Measurements from ENCODE around the gene MAPK6.

DNA sequence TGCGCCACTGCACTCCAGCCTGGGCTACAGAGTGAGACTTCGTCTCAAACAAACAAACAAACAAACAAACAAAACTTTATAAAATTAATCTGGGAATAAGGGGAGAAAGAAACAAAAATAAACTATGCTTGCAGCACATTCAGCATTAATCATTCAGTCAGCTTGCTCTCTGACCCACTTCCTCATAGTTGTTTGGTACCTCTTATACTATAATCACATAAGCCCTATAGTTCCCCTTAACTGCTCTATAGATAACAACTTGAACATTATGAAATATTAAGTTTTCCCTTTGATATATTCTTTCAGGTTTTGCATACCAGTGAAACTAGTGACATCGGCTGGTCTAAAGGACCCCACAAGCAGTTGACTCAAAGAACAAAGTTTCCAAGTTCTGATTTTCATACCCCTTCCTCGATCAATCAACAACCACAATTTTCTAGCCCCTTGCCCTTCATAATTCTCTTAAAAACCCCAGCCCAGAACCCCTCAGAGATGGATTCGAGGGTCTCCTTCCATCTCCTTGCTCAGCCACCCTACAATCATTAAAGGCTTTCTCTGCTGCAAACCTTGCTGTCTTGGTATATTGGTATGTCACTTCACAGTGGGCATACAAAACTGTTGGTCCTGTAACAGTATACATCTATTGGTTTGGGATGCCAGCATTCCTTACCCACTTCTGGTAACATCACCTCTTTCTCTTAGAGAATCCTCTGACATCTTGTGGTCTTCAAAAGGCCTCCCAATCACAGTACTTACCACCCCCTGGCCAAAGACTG is 67.2 kb downstream of the MAPK6 start:
- TF ChIP-seq EP300 (conservative IDR thresholded peaks at IDR 0.05; ENCODE audit: poor library complexity, severe bottlenecking), result no peak
- no peak for TF ChIP-seq POLR2AphosphoS5 (IDR thresholded peaks at IDR 0.05)
- TF ChIP-seq RAD21 (conservative IDR thresholded peaks at IDR 0.05), result no peak
- TF ChIP-seq, protein P1, sequence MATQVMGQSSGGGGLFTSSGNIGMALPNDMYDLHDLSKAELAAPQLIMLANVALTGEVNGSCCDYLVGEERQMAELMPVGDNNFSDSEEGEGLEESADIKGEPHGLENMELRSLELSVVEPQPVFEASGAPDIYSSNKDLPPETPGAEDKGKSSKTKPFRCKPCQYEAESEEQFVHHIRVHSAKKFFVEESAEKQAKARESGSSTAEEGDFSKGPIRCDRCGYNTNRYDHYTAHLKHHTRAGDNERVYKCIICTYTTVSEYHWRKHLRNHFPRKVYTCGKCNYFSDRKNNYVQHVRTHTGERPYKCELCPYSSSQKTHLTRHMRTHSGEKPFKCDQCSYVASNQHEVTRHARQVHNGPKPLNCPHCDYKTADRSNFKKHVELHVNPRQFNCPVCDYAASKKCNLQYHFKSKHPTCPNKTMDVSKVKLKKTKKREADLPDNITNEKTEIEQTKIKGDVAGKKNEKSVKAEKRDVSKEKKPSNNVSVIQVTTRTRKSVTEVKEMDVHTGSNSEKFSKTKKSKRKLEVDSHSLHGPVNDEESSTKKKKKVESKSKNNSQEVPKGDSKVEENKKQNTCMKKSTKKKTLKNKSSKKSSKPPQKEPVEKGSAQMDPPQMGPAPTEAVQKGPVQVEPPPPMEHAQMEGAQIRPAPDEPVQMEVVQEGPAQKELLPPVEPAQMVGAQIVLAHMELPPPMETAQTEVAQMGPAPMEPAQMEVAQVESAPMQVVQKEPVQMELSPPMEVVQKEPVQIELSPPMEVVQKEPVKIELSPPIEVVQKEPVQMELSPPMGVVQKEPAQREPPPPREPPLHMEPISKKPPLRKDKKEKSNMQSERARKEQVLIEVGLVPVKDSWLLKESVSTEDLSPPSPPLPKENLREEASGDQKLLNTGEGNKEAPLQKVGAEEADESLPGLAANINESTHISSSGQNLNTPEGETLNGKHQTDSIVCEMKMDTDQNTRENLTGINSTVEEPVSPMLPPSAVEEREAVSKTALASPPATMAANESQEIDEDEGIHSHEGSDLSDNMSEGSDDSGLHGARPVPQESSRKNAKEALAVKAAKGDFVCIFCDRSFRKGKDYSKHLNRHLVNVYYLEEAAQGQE (IDR thresholded peaks at IDR 0.05; ENCODE audit: borderline replicate concordance), result no peak

Data from neural cell (in vitro differentiated cells).